ENCODE measurements around the gene ZNF479.

GRCh38 chr7:57179776-57180415 lies 47.7 kb upstream of the ZNF479 start:
- no peak for TF ChIP-seq REST (IDR thresholded peaks at IDR 0.05; ENCODE audit: borderline replicate concordance)
- TF ChIP-seq CTCF (IDR thresholded peaks at IDR 0.05; ENCODE audit: poor library complexity, severe bottlenecking): no peak
- TF ChIP-seq EZH2 (IDR thresholded peaks at IDR 0.05; ENCODE audit: borderline replicate concordance, insufficient read depth, low read length, poor library complexity, severe bottlenecking): no peak
- TF ChIP-seq POLR2AphosphoS5 (IDR thresholded peaks at IDR 0.05): no peak
- no peak for TF ChIP-seq EP300 (conservative IDR thresholded peaks at IDR 0.05; ENCODE audit: poor library complexity, severe bottlenecking)
- no peak for TF ChIP-seq TAF1 (IDR thresholded peaks at IDR 0.05; ENCODE audit: low read depth)

All from neural cell (in vitro differentiated cells).